HepG2 (cell line): Measurements from ENCODE around the gene IKZF3. TPM values are rescaled to one million over a fixed set of nuclear protein-coding genes. Genes with fewer than 3 reads are reported as not detected.

Experiments
- BCL6 ChIP-seq: IDR thresholded peaks from 2 replicates; pipeline ENCODE4 v1.6.1; 2016; ENCODE audit warnings: missing genetic modification reagents, missing compliant biosample characterization
- CBFB ChIP-seq: sonication (generic); formaldehyde crosslinking; IDR thresholded peaks from 2 replicates; pipeline ENCODE4 v1.4.0; 2020; ENCODE audit warnings: missing genetic modification reagents
- ERF ChIP-seq: IDR thresholded peaks from 2 replicates; pipeline ENCODE4 v1.6.1; 2018; ENCODE audit warnings: missing biosample characterization, missing genetic modification reagents
- EZH2 ChIP-seq: conservative IDR thresholded peaks from 2 replicates; pipeline ENCODE4 v1.6.1; 2012; ENCODE audit warnings: mild to moderate bottlenecking, low read depth, low read length, moderate library complexity
- FOXP1 ChIP-seq, 2 experiments: fragments of 450-650 bp in 1 of 2; IDR thresholded peaks; 2 replicates each; pipeline ENCODE4 v1.6.1; 2017 to 2018; ENCODE audit warnings: antibody characterized with exemption in 1 of 2
- GTF2F1 ChIP-seq: fragments of 150-350 bp; IDR thresholded peaks from 2 replicates; pipeline ENCODE4 v1.6.1; 2014; ENCODE audit warnings: low read length
- JDP2 ChIP-seq: sonication (generic); formaldehyde crosslinking; IDR thresholded peaks from 2 replicates; pipeline ENCODE4 v1.8.1; 2022; ENCODE audit warnings: missing genetic modification reagents, borderline replicate concordance
- KDM4B ChIP-seq: sonication (generic); formaldehyde crosslinking; IDR thresholded peaks from 2 replicates; pipeline ENCODE4 v1.4.0; 2020; ENCODE audit warnings: missing genetic modification reagents
- KDM6A ChIP-seq: IDR thresholded peaks from 2 replicates; pipeline ENCODE4 v1.6.1; 2016; ENCODE audit warnings: low read depth
- MIER3 ChIP-seq: IDR thresholded peaks from 2 replicates; pipeline ENCODE4 v1.6.1; 2016; ENCODE audit warnings: missing compliant biosample characterization, borderline replicate concordance
- MTA3 ChIP-seq: sonication (generic); formaldehyde crosslinking; IDR thresholded peaks from 2 replicates; pipeline ENCODE4 v1.4.0; 2020; ENCODE audit warnings: missing genetic modification reagents
- NCOA1 ChIP-seq: sonication (generic); formaldehyde crosslinking; IDR thresholded peaks from 2 replicates; pipeline ENCODE4 v1.9.0; 2021; ENCODE audit warnings: missing genetic modification reagents
- NFRKB ChIP-seq: fragments of 450-650 bp; IDR thresholded peaks from 2 replicates; pipeline ENCODE4 v1.6.1; 2017
- POLR2AphosphoS5 ChIP-seq: IDR thresholded peaks from 2 replicates; pipeline ENCODE4 v1.6.1; 2012; ENCODE audit warnings: low read depth, low read length
- SIN3B ChIP-seq: fragments of 150-350 bp; IDR thresholded peaks from 2 replicates; pipeline ENCODE4 v1.6.1; 2014; ENCODE audit warnings: low read length
- ZBTB1 ChIP-seq: sonication (generic); formaldehyde crosslinking; IDR thresholded peaks from 2 replicates; pipeline ENCODE4 v1.4.0; 2020; ENCODE audit warnings: missing genetic modification reagents, borderline replicate concordance
- ZNF841 ChIP-seq: sonication (generic); formaldehyde crosslinking; IDR thresholded peaks from 2 replicates; pipeline ENCODE4 v1.8.1; 2023; ENCODE audit warnings: missing genetic modification reagents, borderline replicate concordance
- polyA plus RNA-seq, 8 experiments: library from polyadenylated mRNA; depleted of rRNA in 3 of 8; stranded (reverse) in 7 of 8; unstranded in 1 of 8; fragments of >200 nt; fragmentation: Illumina TruSeq in 4 of 8; extraction: Trizol in 4 of 8; gene quantifications; 2 replicates each; pipeline versions ENCODE4 v1.2.1 to v1.2.3, GENCODE V29; 2011 to 2016; ENCODE audit warnings: low read depth in 4 of 8, missing spikeins in 1 of 8, mixed read lengths in 1 of 8; ENCODE audit not compliant: insufficient read depth in 1 of 8
- total RNA-seq, 5 experiments: library from RNA; depleted of rRNA; stranded (reverse); fragments of >200 nt; fragmentation: Illumina TruSeq; extraction: Trizol; gene quantifications; 2 replicates each; pipeline ENCODE4 v1.2.3, GENCODE V29; 2016; ENCODE audit warnings: low read depth in 1 of 5
- TF ChIP-seq, protein P1 (sequence below): sonication (generic); formaldehyde crosslinking; IDR thresholded peaks from 2 replicates; pipeline ENCODE4 v1.4.0; 2020; ENCODE audit warnings: missing genetic modification reagents
- TF ChIP-seq, protein P2 (sequence below): sonication (generic); formaldehyde crosslinking; IDR thresholded peaks from 2 replicates; pipeline ENCODE4 v1.4.0; 2020; ENCODE audit warnings: mild to moderate bottlenecking, missing genetic modification reagents
- TF ChIP-seq, protein P3 (sequence below): sonication (generic); formaldehyde crosslinking; IDR thresholded peaks from 2 replicates; pipeline ENCODE4 v1.4.0; 2020; ENCODE audit warnings: mild to moderate bottlenecking, low read depth, missing genetic modification reagents
- TF ChIP-seq, protein P4 (sequence below): sonication (generic); formaldehyde crosslinking; IDR thresholded peaks from 2 replicates; pipeline ENCODE4 v1.5.1; 2020; ENCODE audit warnings: mild to moderate bottlenecking, missing genetic modification reagents, moderate library complexity

IKZF3 gene
- total and polyA plus RNA-seq, 2 of the 13 experiments (the other 11 are each of a cell fraction or from before 2014, with no cell fraction given): not detected

DNA sequence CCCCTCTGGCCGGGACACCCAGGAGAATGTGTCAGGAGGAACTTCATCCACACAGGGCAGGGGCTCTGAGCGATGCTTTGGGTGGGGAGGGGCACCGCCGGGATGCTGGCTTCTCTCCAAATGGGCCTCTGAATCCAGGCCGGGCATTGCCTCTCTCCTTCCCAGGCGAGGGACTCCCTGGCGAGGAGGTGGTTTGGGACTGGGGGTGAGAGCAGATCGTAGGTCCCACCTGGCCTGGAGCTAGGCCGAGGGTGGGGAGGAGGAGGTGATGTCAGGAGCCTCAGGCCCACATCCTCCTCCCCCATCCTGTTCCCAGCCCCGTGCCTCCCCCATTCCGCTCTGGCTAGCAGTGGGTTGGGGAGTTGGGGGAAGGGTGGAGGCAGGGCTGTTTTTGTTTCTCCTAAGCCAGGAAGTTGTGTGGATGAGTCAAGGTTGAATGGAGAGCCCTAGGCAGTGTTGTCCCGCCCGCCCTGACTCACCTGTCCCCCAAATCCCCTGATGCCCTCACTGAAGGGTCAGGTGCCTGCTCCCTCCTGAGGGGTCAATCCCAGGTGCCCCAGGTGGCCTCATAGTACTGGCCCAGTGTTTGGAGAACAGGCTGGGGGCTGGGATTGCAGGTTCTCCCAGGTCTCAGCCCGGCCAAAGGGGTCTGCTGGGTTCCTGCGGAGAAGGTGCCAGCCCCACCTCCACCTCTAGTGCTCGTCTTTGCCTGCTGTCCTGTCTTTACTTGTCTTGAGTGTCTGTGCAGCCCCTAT, 123.6 kb downstream of the IKZF3 start (continued):
- TF ChIP-seq, protein P1, sequence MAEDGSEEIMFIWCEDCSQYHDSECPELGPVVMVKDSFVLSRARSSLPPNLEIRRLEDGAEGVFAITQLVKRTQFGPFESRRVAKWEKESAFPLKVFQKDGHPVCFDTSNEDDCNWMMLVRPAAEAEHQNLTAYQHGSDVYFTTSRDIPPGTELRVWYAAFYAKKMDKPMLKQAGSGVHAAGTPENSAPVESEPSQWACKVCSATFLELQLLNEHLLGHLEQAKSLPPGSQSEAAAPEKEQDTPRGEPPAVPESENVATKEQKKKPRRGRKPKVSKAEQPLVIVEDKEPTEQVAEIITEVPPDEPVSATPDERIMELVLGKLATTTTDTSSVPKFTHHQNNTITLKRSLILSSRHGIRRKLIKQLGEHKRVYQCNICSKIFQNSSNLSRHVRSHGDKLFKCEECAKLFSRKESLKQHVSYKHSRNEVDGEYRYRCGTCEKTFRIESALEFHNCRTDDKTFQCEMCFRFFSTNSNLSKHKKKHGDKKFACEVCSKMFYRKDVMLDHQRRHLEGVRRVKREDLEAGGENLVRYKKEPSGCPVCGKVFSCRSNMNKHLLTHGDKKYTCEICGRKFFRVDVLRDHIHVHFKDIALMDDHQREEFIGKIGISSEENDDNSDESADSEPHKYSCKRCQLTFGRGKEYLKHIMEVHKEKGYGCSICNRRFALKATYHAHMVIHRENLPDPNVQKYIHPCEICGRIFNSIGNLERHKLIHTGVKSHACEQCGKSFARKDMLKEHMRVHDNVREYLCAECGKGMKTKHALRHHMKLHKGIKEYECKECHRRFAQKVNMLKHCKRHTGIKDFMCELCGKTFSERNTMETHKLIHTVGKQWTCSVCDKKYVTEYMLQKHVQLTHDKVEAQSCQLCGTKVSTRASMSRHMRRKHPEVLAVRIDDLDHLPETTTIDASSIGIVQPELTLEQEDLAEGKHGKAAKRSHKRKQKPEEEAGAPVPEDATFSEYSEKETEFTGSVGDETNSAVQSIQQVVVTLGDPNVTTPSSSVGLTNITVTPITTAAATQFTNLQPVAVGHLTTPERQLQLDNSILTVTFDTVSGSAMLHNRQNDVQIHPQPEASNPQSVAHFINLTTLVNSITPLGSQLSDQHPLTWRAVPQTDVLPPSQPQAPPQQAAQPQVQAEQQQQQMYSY: peak; percentile 95
- TF ChIP-seq FOXP1 (IDR thresholded peaks at IDR 0.05): no peak
- peak; percentile 82 for TF ChIP-seq FOXP1 (CRISPR knock-in tag; IDR thresholded peaks at IDR 0.05)
- TF ChIP-seq MTA3 (CRISPR knock-in tag): no peak
- TF ChIP-seq, protein P2, sequence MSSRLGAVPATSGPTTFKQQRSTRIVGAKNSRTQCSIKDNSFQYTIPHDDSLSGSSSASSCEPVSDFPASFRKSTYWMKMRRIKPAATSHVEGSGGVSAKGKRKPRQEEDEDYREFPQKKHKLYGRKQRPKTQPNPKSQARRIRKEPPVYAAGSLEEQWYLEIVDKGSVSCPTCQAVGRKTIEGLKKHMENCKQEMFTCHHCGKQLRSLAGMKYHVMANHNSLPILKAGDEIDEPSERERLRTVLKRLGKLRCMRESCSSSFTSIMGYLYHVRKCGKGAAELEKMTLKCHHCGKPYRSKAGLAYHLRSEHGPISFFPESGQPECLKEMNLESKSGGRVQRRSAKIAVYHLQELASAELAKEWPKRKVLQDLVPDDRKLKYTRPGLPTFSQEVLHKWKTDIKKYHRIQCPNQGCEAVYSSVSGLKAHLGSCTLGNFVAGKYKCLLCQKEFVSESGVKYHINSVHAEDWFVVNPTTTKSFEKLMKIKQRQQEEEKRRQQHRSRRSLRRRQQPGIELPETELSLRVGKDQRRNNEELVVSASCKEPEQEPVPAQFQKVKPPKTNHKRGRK: no peak
- TF ChIP-seq, protein P3, sequence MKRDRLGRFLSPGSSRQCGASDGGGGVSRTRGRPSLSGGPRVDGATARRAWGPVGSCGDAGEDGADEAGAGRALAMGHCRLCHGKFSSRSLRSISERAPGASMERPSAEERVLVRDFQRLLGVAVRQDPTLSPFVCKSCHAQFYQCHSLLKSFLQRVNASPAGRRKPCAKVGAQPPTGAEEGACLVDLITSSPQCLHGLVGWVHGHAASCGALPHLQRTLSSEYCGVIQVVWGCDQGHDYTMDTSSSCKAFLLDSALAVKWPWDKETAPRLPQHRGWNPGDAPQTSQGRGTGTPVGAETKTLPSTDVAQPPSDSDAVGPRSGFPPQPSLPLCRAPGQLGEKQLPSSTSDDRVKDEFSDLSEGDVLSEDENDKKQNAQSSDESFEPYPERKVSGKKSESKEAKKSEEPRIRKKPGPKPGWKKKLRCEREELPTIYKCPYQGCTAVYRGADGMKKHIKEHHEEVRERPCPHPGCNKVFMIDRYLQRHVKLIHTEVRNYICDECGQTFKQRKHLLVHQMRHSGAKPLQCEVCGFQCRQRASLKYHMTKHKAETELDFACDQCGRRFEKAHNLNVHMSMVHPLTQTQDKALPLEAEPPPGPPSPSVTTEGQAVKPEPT (CRISPR knock-in tag): no peak
- no peak; the same call in 1 of the 2 replicates for TF ChIP-seq JDP2
- no peak for TF ChIP-seq NFRKB
- peak; percentile 50 for TF ChIP-seq CBFB (CRISPR knock-in tag)
- TF ChIP-seq, protein P4, sequence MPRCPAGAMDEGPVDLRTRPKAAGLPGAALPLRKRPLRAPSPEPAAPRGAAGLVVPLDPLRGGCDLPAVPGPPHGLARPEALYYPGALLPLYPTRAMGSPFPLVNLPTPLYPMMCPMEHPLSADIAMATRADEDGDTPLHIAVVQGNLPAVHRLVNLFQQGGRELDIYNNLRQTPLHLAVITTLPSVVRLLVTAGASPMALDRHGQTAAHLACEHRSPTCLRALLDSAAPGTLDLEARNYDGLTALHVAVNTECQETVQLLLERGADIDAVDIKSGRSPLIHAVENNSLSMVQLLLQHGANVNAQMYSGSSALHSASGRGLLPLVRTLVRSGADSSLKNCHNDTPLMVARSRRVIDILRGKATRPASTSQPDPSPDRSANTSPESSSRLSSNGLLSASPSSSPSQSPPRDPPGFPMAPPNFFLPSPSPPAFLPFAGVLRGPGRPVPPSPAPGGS (CRISPR knock-in tag): 0 out of 2 replicates have a peak, but pooled peaks have one; percentile 31
- peak; percentile 55; the same call in 1 of the 2 replicates for TF ChIP-seq KDM6A (CRISPR knock-in tag)
- no peak for TF ChIP-seq EZH2
- TF ChIP-seq NCOA1: peak; percentile 77; the same call in 1 of the 2 replicates
- no peak for TF ChIP-seq POLR2AphosphoS5
- TF ChIP-seq ZBTB1: no peak
- TF ChIP-seq KDM4B (CRISPR knock-in tag): no peak; the same call in 1 of the 2 replicates
- no peak for TF ChIP-seq ZNF841 (CRISPR knock-in tag)
- TF ChIP-seq MIER3 (CRISPR knock-in tag): peak; percentile 53; the same call in 1 of the 2 replicates
- TF ChIP-seq BCL6 (CRISPR knock-in tag): no peak
- no peak for TF ChIP-seq SIN3B
- TF ChIP-seq ERF (CRISPR knock-in tag): peak; percentile 91
- no peak for TF ChIP-seq GTF2F1
